Adipose tissue (tissue), 3 donors: ENCODE measurements around the gene NOTUM. TPM values are rescaled to one million over a fixed set of nuclear protein-coding genes. Genes with fewer than 3 reads are reported as not detected.
"Not testable (repeated sequence)": the region's sequence is repeated elsewhere in the genome, so short reads cannot be mapped to it uniquely, and the experiment has no call there.

ENCODE experiments used
- H3K27ac ChIP-seq: one replicate; pipeline ENCODE4 v1.5.1; 2013; ENCODE audit warnings: low read depth, low read length
- WGBS, 3 donors: extraction: QIAGEN DNeasy Blood & Tissue Kit; methylation state at CpG; one replicate each; pipeline ENCODE4 v1.1.7; 2013; 5-methylcytosine and 5-hydroxymethylcytosine counted together
- polyA plus RNA-seq, 3 donors: library from polyadenylated mRNA; stranded (reverse); fragments of 200-250 nt; gene quantifications; one replicate each; pipeline ENCODE4 v1.2.3, GENCODE V29; 2013
- donor health status: healthy with polysubstance abuse.
- donor health status: Bipolar disorder and iron deficiency.
- donor health status: healthy.

Gene NOTUM
- polyA plus RNA-seq, 3 donors = 0.03 to 0.67 (median 0.31) TPM

GRCh38 chr17:81921537-81921862, 39.5 kb downstream of the NOTUM start:
- WGBS, 3 donors = 66 to 92% (median 67%) methylated on average over 3 of the region's 3 CpGs
- H3K27ac ChIP-seq = no peak overlapping the region

- 72 to 87% (median 78%) methylated on average over 32 to 33 of the region's 33 CpGs for WGBS, 3 donors
- H3K27ac ChIP-seq = no peak overlapping the region
These were observed 40.1 kb downstream of the NOTUM start for GRCh38 chr17:81920612-81921536.

GRCh38 chr17:81918832-81919545, 42.0 kb downstream of the NOTUM start:
- H3K27ac ChIP-seq = no peak overlapping the region
- 59 to 78% (median 66%) methylated on average over 15 of the region's 15 CpGs for WGBS, 3 donors

DNA sequence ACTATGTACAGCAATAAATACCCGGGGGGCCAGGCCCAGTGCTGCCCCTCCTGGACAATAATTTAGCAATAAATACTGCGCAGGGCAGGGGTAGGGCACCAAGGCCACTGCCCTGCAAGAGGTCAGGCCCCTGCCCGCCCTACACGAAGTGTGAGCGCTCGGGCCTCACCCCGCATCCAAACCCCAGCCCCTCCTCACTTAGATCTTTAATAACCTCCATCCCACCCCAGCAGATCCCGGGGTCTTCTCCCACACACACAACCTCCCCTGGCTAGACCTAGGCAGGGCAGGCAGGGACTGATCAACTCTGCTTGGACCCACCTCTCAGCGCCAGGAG, 42.7 kb downstream of the NOTUM start:
- not testable (repeated sequence) for H3K27ac ChIP-seq
- WGBS, 3 donors = 25 to 38% (median 37%) methylated on average over 9 of the region's 9 CpGs

GRCh38 chr17:81917565-81918332, 43.2 kb downstream of the NOTUM start, which contains the start of gene SIRT7:
Gene SIRT7 (minus strand): TSS chr17:81918176. CDS start chr17:81918131, 45 bp downstream.
- H3K27ac ChIP-seq = no peak within 1 kb of the TSS

GRCh38 chr17:81916234-81917001, 44.6 kb downstream of the NOTUM start:
- whole genome bisulfite sequencing, 3 donors = 71 to 77% (median 74%) methylated on average over 20 to 21 of the region's 21 CpGs
- no peak overlapping the region for H3K27ac ChIP-seq

More at GRCh38 chr17:81917565-81918332, 43.2 kb downstream of the NOTUM start, which contains the start of gene SIRT7:
- 1% methylated on average over 45 to 94 of the region's 94 CpGs for WGBS, 3 donors

- no peak overlapping the region for H3K27ac ChIP-seq
- 90 to 94% (median 92%) methylated on average over 12 of the region's 12 CpGs for WGBS, 3 donors
These were observed 45.7 kb downstream of the NOTUM start for GRCh38 chr17:81915331-81915730.

DNA sequence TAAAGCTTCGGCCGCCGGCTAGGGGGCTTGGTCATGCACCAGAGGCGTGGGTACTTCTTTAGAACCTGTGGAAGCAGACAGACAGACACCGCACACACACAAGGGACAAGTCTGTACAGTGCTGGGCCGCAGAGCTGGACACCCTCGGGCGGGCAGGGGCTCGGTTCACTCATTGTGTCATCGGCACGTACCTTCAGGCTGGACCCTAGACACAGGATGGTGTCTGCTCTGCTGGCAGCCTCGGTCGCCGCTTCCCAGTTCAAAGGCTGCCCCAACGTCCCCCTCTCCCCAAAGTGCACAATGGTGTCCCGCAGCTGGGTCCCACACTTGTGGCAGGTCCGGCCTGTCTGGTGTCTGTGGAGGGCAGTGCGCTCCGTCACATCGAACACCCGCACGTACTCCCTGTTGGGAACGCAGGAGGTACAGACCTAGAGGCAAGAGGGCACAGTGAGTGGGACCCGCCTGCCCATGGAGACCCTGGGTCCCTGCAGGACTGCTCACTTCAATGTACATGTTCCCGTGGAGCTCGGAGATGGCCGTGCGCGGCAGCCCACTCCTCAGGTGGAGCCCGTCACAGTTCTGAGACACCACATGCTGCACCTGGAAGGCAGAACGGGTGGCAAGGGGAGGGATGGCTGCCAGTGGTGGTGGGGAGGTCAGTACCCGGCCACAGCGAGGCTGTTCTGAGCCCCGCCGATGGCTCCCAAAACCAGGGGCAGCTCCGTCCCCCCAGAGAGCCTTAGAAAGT, 46.7 kb downstream of the NOTUM start:
- no peak overlapping the region for H3K27ac ChIP-seq
- 94 to 96% (median 96%) methylated on average over 35 to 36 of the region's 36 CpGs for WGBS, 3 donors

DNA sequence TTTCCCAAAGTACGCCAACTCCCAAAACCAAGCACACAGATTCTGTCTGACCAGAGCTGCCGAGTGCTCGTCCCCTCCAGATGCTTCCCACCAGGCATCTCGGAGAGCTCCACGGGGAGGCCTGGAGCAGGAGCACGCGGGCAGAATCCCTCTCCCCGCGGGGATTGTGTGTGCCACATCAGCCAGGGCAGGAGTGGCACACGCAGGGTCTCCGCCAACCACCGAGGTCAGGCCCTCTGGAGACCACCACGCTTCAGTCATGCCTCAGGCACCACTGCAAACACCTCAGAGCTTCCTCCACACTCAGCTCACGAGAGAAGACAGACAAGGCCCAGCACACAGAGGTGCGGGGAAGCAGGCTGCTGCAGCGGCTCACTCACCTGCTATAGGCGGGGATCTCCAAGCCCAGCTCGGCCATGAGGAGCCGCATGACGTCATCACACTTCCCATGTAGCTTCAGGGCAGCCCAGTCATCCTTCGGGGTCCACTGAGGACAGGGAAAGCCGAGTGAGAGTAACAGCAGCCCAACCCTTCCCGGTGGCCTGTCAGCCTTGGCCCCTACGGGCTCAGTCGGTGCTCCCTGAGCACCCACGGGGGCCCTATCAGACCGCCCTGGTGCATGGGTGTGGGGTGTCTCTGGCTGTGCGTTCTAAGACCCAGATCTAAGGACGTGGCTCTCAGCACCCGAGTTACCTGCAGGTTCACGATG, 47.4 kb downstream of the NOTUM start:
- no peak overlapping the region for H3K27ac ChIP-seq
- WGBS, 3 donors = 91 to 94% (median 93%) methylated on average over 31 of the region's 31 CpGs

DNA sequence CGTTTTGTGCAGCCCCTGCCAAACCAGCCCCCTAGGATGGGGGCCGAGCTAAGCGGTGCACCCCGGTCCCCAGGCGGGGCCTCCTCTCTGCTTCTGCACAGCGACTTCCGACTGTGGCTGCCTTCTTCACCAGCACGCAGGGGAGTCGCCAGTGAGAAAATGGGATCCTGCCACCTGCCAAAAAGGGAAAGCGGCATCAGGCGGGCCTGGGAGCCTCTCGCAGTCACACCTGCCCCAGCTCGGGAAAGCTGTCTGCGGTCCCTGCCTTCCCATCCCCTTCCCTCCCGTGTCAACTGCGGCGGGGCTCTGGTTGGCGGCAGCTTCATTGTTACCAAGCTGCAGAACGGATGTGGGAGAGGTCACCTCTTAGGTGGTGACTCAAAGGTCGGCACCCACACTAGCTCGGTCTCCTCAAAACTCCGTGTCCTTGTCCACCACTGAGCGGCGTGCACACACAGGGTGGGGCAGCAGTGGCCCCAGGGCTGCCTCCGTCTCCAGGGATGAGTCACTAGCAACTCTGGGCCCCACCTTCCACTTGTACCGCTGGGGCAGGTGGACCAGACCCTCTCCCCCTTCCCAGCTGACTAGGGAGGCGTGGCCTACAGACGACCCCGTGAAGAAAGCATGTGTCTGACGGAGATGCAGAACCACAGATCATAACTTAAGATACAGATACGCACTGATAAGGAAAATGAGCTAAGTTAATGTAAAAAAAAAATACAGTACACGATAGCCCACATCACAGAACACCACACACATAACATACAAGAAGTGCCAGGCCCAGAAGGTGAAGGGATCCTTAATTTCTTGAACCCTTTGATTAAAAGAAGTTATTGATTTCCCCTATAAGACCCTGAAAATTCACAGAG, 48.3 kb downstream of the NOTUM start:
- no peak overlapping the region for H3K27ac ChIP-seq
- WGBS, 3 donors = 86 to 89% (median 89%) methylated on average over 32 of the region's 32 CpGs

DNA sequence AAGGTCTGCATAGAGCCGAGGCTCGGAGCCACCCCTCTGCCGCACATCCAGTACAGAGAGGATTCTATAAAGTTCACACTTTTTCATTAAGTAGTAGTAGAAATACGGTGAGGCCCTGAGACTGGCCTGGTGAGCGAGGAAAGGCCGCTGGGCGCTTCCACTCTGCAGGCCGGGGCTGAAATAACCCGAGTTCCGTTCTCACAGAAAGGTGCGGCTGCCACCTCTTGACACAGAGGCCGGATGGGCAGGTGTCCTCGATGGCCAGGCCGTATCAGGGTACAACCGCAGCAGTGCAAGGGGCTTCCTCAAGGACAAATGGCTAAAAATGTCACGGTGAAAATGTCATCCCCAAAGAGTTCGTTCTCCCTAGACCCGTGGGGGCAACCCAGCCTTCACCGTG, 49.0 kb downstream of the NOTUM start:
- no peak overlapping the region for H3K27ac ChIP-seq
- WGBS, 3 donors = 74 to 88% (median 83%) methylated on average over 19 of the region's 19 CpGs

DNA sequence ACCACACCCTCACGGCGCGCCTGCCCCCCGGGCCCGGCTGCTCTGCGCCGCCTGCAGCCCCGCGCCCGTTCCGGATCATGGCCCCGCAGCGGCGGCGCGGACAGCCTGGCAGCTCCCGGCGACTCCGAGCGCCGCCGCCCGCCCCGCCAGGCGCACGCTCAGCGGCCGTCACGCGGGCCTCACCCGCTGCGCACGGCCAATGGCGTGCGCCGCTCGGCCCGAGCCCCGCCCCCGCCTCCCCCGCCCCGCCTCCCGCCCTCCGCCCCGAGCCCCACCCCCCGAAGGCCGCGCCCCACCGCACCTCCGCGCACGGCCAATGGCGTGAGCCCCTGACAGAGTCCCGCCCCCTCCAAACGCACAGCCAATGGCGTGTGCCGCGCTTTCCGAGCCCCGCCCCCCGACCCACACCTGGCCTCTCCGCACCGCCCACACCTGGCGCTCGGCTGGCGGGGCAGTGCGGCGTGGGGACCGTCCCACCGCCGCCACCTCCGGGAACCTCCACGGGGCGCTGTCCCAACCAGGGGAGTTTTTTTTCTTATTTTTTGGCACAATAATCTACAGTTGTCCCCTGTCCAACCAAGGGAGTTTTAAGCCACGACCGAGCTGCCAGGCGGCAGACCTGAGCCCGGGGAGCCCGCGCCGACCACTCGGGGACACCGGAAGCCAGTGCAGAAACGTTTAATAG, 49.6 kb downstream of the NOTUM start, which contains the start of gene PCYT2:
PCYT2 (minus strand) TSS at position 123 of the 685 bp plus-strand sequence; CDS start at position 79, 44 bp downstream.
- no peak within 1 kb of the TSS for H3K27ac ChIP-seq
- whole genome bisulfite sequencing, 3 donors = 3 to 5% (median 4%) methylated on average over 39 to 84 of the region's 84 CpGs

DNA sequence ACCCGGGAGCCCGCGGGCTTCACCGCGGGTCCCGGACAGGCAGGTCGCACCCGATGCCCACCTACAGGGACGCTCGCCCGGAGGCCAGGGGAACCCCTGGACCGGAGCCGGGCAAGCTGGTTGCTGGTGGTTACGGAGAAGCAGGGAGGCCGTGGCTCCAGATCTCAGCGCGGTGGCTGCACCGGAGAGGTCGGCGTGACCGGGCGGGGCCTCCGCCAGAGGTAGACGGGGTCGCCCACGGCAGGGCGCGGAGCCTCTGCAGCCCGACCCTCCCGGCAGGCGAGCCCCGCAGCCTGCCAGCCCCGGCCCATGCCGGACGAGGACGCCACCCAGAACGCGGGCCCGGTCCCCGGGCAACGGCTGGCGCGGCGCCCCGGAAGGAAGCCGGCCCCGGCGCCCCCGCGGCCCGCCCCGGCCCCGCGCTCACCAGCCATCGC, 50.1 kb downstream of the NOTUM start:
- 0 to 1% (median 1%) methylated on average over 39 to 55 of the region's 55 CpGs for WGBS, 3 donors
- H3K27ac ChIP-seq = no peak overlapping the region

DNA sequence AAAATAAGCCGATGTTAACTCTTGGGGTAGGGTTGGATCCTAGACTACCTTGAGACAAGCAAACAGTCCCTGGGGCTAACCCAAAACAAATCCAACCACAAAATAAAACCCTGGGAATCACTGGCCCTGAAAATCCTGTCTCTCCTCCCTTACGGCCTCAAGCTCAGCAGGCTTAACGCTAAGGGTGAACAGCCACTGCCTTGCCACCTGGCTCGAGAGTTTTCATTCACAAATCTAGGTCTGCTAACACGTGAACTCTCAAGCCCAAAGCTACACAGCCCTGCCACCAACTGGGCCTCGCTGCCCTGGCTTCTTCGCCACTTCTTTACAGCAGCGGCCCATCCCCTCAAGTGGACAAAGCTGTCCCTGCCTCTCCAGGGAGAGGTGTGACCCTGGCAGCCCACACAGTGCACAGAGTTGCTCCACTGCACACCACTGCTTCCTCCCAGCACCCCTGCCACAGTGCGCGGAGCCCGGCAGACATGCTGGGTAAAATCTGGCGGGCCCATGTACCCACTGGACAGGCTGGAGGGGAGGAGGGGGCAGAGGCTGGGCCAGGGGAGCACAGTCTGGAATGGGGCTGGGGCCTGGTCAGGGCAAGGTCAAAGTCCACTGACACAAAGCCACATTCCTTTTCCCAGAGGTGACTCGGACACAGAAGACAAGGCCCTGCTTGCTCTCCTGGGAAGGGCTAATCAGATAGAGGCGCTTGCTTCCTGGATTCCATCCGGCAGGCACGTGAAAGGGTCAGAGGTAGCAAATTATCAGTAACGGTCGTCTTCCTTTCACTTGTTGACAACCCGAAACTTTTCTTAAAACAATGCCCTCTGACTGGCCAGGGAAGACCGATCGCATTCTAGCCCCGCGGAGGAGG, 50.8 kb downstream of the NOTUM start:
- WGBS, 3 donors = 27 to 39% (median 33%) methylated on average over 23 of the region's 23 CpGs
- no peak overlapping the region for H3K27ac ChIP-seq
